Right cardiac atrium (tissue), 5 donors: ENCODE results near the gene BRSK1. TPM values are rescaled to one million over a fixed set of nuclear protein-coding genes. Genes with fewer than 3 reads are reported as not detected.
A peak's percentile ranks its signal among the peaks of the same experiment; 100 is the strongest.

Source experiments
- ATAC-seq, 2 donors: fragments of 200-7000 bp; cut with Tn5 transposase; one replicate each; pipeline versions ENCODE4 v1.8.0 to v1.9.1; 2020; ENCODE audit warnings: moderate library complexity in 2 of 2, mild to moderate bottlenecking in 1 of 2
- DNase-seq, 3 donors: peaks; one replicate each; pipeline ENCODE4 v3.0.0-alpha.2; 2020
- H3K27ac ChIP-seq: one replicate; pipeline ENCODE4 v1.5.1; 2013; ENCODE audit warnings: mild to moderate bottlenecking, low read length, control low read depth, moderate library complexity
- H3K27me3 ChIP-seq: one replicate; pipeline ENCODE4 v1.6.1; 2013; ENCODE audit not compliant: control insufficient read depth, insufficient read depth
- H3K4me1 ChIP-seq: one replicate; pipeline ENCODE4 v1.6.1; 2013; ENCODE audit warnings: low read length; ENCODE audit not compliant: control insufficient read depth, insufficient read depth
- H3K4me3 ChIP-seq: one replicate; pipeline ENCODE4 v1.5.1; 2013; ENCODE audit warnings: low read length, control low read depth
- H3K9me3 ChIP-seq: one replicate; pipeline ENCODE4 v1.6.1; 2013; ENCODE audit warnings: low read length; ENCODE audit not compliant: control insufficient read depth
- WGBS: extraction: QIAGEN DNeasy Blood & Tissue Kit; methylation state at CpG from one replicate; pipeline ENCODE4 v1.1.7; 2013; 5-methylcytosine and 5-hydroxymethylcytosine counted together
- intact Hi-C, 4 donors: fragments of 100-400 bp; cut with DNase I; formaldehyde crosslinking; loops; one replicate each; pipeline versions ENCODE4 v1.11.0 to v1.14.0; 2022 to 2023
- polyA plus RNA-seq: library from polyadenylated mRNA; stranded (reverse); fragments of 200-250 nt; gene quantifications from one replicate; pipeline ENCODE4 v1.2.3, GENCODE V29; 2013
- total RNA-seq, 4 donors: library from RNA; stranded (reverse); fragmentation: NEBNext Ultra II Directional; extraction: Animal tissue kit (Norgen Biotek cat#: 25700); gene quantifications; one replicate each; pipeline ENCODE4 v1.2.1, GENCODE V29; 2021
- donor health status: healthy with polysubstance abuse.
- donor health status: DM: no; HTN: yes; CAD: no.
- donor health status: DM: no; HTN: no; CAD: no.
- donor health status: DM: no; HTN: yes; CAD: no; lungs with severe emphysema.
- donor health status: DM: yes; HTN: yes; CAD: no.

The BRSK1 gene
- total and polyA plus RNA-seq, 5 donors, result 11.9 to 20.5 (median 18.6) TPM

DNA sequence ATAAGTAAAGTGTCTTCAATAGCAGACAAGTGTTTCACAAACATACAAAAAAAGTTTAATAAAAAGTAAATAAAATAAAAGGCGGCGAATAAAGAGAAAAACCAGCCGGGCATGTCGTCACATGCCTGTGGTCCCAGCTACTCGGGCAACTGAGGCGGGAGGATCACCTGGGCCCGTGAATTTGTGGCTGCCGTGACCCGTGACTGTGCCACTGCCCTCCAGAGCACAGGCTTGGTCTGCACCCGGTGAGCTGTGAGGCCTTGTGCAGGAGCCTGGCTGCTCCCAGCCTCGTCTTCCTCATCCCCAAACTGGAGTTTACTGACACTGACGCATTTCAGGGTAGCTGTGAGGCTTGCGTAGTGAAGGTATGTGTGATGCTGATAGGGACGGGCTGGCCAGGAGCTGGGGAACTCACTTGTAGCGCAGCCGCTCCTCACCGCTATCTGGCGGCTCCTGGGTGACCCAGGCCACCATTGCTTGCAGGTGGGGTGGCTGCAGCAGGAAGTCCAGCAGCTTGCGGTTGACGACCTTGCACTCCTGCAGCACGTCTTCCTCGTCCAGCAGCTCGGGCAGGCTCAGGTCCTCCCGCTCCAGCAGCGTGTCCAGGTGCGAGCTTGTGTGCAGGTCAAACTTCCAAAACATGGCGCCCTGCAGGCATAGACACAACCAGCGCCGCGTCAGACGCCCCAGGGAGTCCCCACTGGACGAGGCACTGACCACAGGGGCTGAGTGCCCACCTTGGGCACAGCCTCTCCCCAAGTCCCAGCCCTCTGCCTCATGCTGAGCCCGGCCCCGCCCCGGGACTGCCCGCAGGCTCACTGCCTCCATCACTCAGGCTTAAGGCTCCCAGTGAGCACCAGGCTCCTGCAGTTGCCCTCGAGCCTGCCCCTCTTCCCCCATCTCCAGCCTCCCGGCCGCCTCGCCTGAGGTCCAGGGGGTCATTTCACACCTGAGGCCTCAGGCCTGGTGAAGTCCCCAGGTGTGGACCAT, 37.0 kb upstream of the BRSK1 start:
- H3K4me1 ChIP-seq, result peaks cover 4% of the 10 kb centered on the region
- H3K27ac ChIP-seq, result no peak overlapping the region
- 89% methylated on average over 40 of the region's 40 CpGs for WGBS
- H3K27me3 ChIP-seq, result no peaks in the 10 kb centered on the region
- peak in 1 of 3 donors; percentile 49 for DNase-seq
- no peak for ATAC-seq
- H3K9me3 ChIP-seq, result no peaks in the 10 kb centered on the region
- H3K4me3 ChIP-seq, result no peak overlapping the region
- intact Hi-C loops, result no loop called here

DNA sequence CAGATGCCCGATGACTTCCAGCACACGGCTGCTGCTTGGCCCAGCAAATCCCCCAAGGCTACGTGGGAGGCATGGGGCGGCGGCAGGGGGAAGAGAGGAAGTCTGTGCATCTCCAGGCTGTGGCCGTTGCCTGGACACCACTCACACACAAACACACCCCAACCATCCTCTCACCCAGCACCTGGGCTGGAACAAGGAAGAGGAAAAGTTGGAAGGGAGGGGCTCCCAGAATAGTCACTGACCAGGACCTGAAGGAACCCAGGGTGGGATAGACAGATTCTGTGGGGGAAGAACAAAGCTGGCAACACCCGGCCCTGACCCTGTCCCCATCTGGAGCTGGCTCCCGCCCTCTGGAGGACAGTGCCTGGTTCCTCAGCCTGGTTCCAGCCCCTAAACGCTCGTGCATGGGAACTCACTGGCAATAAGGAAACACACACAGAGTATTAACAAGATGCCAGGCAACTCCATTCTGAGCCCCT, 36.1 kb upstream of the BRSK1 start:
- 18% methylated on average over 10 of the region's 10 CpGs for WGBS
- intact Hi-C loops, result no loop called here
- peaks cover 4% of the 10 kb centered on the region for H3K4me1 ChIP-seq
- ATAC-seq (peak; percentile 52 to 71), DNase-seq (peak in 2 of 3 donors; percentile 62 to 69)
- H3K4me3 ChIP-seq, result no peak overlapping the region
- no peaks in the 10 kb centered on the region for H3K27me3 ChIP-seq
- no peaks in the 10 kb centered on the region for H3K9me3 ChIP-seq
- no peak overlapping the region for H3K27ac ChIP-seq

DNA sequence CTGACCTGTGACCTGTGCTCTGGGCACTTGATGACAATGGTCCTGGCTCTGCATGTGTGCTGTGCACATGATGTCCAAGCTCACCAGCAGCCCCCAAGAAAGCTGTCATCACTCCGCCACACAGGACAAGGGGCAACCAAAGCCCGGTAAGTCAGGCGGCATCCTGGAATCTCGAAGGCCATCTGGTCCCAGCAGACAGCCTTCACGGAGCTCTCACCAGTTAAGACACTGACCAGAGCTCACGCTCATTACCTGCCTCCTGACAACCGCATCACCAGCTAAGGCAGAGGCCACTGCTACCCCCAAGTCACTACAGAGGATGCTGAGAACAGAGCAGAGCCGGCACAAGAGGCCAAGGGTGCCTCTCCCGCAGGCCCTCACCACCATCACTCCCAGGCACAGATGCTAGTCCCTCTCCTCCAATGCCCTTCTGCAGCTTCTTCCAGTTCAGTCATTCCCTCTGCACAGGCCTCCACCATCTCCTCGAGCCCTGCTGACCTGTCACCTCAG, 35.6 kb upstream of the BRSK1 start:
- DNase-seq, result no peak
- Histone ChIP-seq H3K9me3 (no peaks in the 10 kb centered on the region), H3K4me1 (peaks cover 4% of the 10 kb centered on the region)

GRCh38 chr19:55248704-55249103, 35.1 kb upstream of the BRSK1 start:
- H3K4me1 ChIP-seq, result peaks cover 4% of the 10 kb centered on the region

More for the DNA sequence above, 35.6 kb upstream of the BRSK1 start:
- intact Hi-C loops, result no loop called here
- Histone ChIP-seq H3K27ac (no peak overlapping the region), H3K27me3 (no peaks in the 10 kb centered on the region), H3K4me3 (no peak overlapping the region)
- ATAC-seq, result no peak
- 58% methylated on average over 10 of the region's 10 CpGs for WGBS

GRCh38 chr19:55249841-55250240, 34.0 kb upstream of the BRSK1 start:
- Histone ChIP-seq H3K4me1 (peaks cover 4% of the 10 kb centered on the region), H3K9me3 (no peaks in the 10 kb centered on the region), H3K4me3 (no peak overlapping the region), H3K27me3 (no peaks in the 10 kb centered on the region), H3K27ac (no peak overlapping the region)
- DNase-seq, result no peak
- intact Hi-C loops, result no loop called here
- ATAC-seq, result no peak
- WGBS, result 93% methylated on average over 11 of the region's 11 CpGs

More at GRCh38 chr19:55248704-55249103, 35.1 kb upstream of the BRSK1 start:
- intact Hi-C loops, result no loop called here
- H3K4me3 ChIP-seq, result no peak overlapping the region
- H3K27ac ChIP-seq, result no peak overlapping the region
- H3K27me3 ChIP-seq, result no peaks in the 10 kb centered on the region
- H3K9me3 ChIP-seq, result no peaks in the 10 kb centered on the region
- no peak for ATAC-seq
- DNase-seq, result no peak
- 69% methylated on average over 9 of the region's 9 CpGs for whole genome bisulfite sequencing

DNA sequence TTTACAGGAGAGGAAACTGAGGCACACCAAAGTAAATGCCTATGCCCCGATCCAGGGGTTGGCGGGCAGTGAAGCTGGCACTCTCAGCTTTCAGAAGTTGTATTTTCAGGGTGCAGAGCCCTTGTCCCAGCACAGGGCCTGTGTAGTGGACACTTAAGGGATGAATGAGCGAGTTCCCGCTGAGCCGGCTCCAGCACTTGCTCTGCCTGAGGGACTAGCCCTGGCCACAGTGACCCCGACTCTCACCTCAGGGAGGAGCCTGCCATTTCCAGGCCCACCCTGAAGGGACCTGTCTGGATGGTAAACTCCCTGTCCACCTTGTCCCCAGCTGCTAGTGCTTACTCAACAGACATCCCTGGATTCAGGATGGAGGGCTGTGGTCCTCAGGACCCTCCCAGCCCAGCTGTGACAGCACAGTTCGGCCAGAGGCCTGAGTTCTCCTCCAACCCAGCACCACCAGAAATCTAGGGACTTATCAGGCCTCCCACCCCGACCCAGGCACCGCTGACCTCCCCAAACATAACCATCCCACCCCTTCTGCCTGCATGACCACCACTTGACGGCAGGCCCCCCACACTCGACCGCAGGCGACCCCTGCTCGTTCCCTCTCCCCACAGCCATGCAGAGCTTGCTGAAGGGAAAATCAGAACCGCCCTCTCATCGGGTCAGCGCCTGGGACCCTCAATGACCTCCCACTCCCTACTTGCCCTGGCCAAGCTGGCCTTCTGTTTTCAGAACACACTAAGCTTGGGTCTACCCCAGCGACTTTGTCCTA, 33.3 kb upstream of the BRSK1 start:
- Histone ChIP-seq H3K27me3 (no peaks in the 10 kb centered on the region), H3K9me3 (no peaks in the 10 kb centered on the region), H3K4me1 (peaks cover 6% of the 10 kb centered on the region), H3K4me3 (no peak overlapping the region), H3K27ac (no peak overlapping the region)
- DNase-seq (no peak), ATAC-seq (no peak)
- intact Hi-C loops, result no loop called here
- 92% methylated on average over 18 of the region's 18 CpGs for WGBS

GRCh38 chr19:55251341-55252081, 32.3 kb upstream of the BRSK1 start:
- intact Hi-C loops, result no loop called here
- peak in 1 of 2 donors; percentile 5 for ATAC-seq
- Histone ChIP-seq H3K27me3 (no peaks in the 10 kb centered on the region), H3K9me3 (no peaks in the 10 kb centered on the region), H3K4me3 (no peak overlapping the region), H3K4me1 (peaks cover 15% of the 10 kb centered on the region), H3K27ac (no peak overlapping the region)
- WGBS, result 58% methylated on average over 19 of the region's 19 CpGs
- DNase-seq, result no peak

DNA sequence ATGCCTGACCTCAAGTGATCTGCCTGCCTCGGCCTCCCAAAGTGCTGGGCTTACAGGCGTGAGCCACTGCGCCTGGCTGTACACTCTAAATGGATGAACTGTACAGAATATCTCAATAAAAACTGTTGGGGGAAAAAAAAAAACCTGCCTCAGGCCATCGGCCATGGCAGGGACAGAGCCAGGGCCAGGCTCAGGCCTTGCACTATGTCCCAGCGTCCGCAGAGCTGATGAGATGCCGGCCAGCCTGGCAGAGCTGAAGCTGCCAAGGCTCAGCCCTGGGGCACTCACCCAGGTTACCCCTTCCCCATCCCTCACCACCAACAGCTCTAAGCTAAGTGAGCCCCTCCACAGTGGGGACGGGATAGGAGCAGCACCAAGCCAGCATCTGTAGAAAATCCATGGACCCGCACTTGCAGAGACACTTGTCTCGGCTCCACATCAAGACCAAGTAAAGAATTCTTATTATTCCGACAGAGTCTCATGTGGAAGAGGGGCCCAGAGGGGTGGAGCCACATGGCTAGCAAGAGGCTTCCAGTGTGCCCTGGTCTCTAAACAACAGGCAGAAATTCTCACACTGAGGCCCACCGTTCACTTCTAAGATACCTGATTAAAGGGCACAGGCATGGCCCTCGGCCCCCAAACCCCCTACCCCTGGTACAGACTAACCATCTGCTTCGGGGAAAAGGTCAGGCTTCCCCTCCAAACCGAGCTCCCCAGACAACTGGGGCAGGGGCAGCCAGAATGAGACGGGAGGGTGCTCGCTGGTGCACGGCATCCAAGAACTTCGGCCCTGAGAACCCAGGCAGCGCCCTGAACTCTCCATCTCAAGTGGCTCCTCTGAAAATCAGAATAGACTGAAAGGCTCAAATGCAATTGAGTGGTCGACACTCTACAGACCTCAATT, 30.8 kb upstream of the BRSK1 start:
- H3K4me1 ChIP-seq, result peaks cover 16% of the 10 kb centered on the region
- no peak for DNase-seq
- H3K27ac ChIP-seq, result no peak overlapping the region
- H3K27me3 ChIP-seq, result no peaks in the 10 kb centered on the region
- intact Hi-C loops, result no loop called here
- H3K9me3 ChIP-seq, result no peaks in the 10 kb centered on the region
- ATAC-seq, result no peak
- 80% methylated on average over 21 of the region's 21 CpGs for WGBS
- H3K4me3 ChIP-seq, result no peak overlapping the region

DNA sequence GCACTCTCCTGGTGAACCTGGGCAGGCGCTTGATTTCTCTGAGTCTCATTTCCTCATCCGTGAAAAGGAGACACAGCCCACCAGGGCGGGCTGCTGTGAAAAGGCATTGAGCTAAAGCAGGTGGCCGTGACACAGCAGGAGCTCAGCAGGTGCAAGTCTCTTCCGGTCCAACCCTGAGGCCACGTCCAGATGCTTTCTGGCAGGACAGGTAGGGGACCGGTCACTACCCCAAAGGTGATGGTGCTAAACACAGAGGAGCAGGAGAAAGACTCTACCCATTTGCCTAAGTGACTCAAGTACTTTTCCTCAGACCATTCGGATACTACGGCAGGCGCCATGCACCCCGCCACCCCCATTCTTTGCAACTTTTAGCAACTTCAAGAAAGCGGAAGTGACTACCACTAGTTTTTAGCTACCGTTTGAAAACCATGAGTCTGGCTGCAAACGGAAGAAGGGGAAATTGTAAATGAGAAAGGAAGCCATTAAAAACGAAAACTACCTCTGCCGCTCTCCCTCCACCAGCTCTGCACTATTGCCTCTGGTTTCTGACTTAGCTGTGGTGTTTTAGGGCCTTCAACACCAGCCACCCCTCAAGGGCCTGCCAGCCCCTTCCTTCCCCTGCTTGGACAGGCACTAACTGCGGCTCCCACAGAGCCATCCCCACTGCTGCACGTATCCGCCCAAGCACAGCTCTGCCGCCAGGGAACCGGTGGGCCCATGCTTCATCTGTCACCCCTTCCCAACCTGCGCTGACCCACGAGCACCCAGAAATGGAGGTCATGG, 29.8 kb upstream of the BRSK1 start:
- WGBS, result 68% methylated on average over 23 of the region's 23 CpGs
- H3K27ac ChIP-seq, result no peak overlapping the region
- intact Hi-C loops, result no loop called here

More for the DNA sequence above, 29.8 kb upstream of the BRSK1 start:
- Histone ChIP-seq H3K9me3 (no peaks in the 10 kb centered on the region), H3K4me1 (peaks cover 16% of the 10 kb centered on the region), H3K27me3 (no peaks in the 10 kb centered on the region), H3K4me3 (no peak overlapping the region)
- no peak for ATAC-seq
- DNase-seq, result peak in 1 of 3 donors; percentile 58
